HepG2 (cell line): Measurements from ENCODE around the gene FANCL. TPM values are rescaled to one million over a fixed set of nuclear protein-coding genes. Genes with fewer than 3 reads are reported as not detected.

Source experiments
- ARNT ChIP-seq: fragments of 450-650 bp; IDR thresholded peaks from 2 replicates; pipeline ENCODE4 v1.6.1; 2017
- BCL6 ChIP-seq: IDR thresholded peaks from 2 replicates; pipeline ENCODE4 v1.6.1; 2016; ENCODE audit warnings: missing genetic modification reagents, missing compliant biosample characterization
- CEBPB ChIP-seq: IDR thresholded peaks from 2 replicates; pipeline ENCODE4 v1.6.1; 2011; ENCODE audit warnings: low read depth, low read length, improper control_type of control experiment, borderline replicate concordance
- CEBPG ChIP-seq: IDR thresholded peaks from 2 replicates; pipeline ENCODE4 v1.6.1; 2016
- EZH2 ChIP-seq: conservative IDR thresholded peaks from 2 replicates; pipeline ENCODE4 v1.6.1; 2012; ENCODE audit warnings: mild to moderate bottlenecking, low read depth, low read length, moderate library complexity
- HCFC1 ChIP-seq: fragments of 150-350 bp; IDR thresholded peaks from 2 replicates; pipeline ENCODE4 v1.6.1; 2014; ENCODE audit warnings: low read depth, low read length
- HDAC1 ChIP-seq: sonication (generic); formaldehyde crosslinking; IDR thresholded peaks from 2 replicates; pipeline ENCODE4 v1.5.1; 2020; ENCODE audit warnings: mild to moderate bottlenecking, missing genetic modification reagents
- HMG20A ChIP-seq: IDR thresholded peaks from 2 replicates; pipeline ENCODE4 v1.6.1; 2016; ENCODE audit warnings: borderline replicate concordance
- POLR2A ChIP-seq, 2 experiments: IDR thresholded peaks; 2 replicates each; pipeline ENCODE4 v1.6.1; 2011; ENCODE audit warnings: low read depth in 2 of 2, low read length in 2 of 2, mild to moderate bottlenecking in 1 of 2, moderate library complexity in 1 of 2; ENCODE audit not compliant: insufficient read depth in 1 of 2
- SAP130 ChIP-seq: IDR thresholded peaks from 2 replicates; pipeline ENCODE4 v1.6.1; 2016; ENCODE audit warnings: low read depth
- SMC3 ChIP-seq: IDR thresholded peaks from 2 replicates; pipeline ENCODE4 v1.6.1; 2011; ENCODE audit warnings: low read length, improper control_type of control experiment
- WIZ ChIP-seq: sonication (generic); formaldehyde crosslinking; IDR thresholded peaks from 2 replicates; pipeline ENCODE4 v1.5.1; 2020; ENCODE audit warnings: mild to moderate bottlenecking, missing genetic modification reagents
- ZBTB34 ChIP-seq: sonication (generic); formaldehyde crosslinking; IDR thresholded peaks from 2 replicates; pipeline ENCODE4 v1.8.0; 2022; ENCODE audit warnings: mild to moderate bottlenecking, missing genetic modification reagents
- ZKSCAN1 ChIP-seq: fragments of 150-350 bp; IDR thresholded peaks from 2 replicates; pipeline ENCODE4 v1.6.1; 2014; ENCODE audit warnings: low read length
- ZKSCAN8 ChIP-seq: IDR thresholded peaks from 2 replicates; pipeline ENCODE4 v1.6.1; 2016; ENCODE audit warnings: borderline replicate concordance, missing genetic modification reagents, missing compliant biosample characterization
- polyA plus RNA-seq, 8 experiments: library from polyadenylated mRNA; depleted of rRNA in 3 of 8; stranded (reverse) in 7 of 8; unstranded in 1 of 8; fragments of >200 nt; fragmentation: Illumina TruSeq in 4 of 8; extraction: Trizol in 4 of 8; gene quantifications; 2 replicates each; pipeline versions ENCODE4 v1.2.1 to v1.2.3, GENCODE V29; 2011 to 2016; ENCODE audit warnings: low read depth in 4 of 8, missing spikeins in 1 of 8, mixed read lengths in 1 of 8; ENCODE audit not compliant: insufficient read depth in 1 of 8
- total RNA-seq, 5 experiments: library from RNA; depleted of rRNA; stranded (reverse); fragments of >200 nt; fragmentation: Illumina TruSeq; extraction: Trizol; gene quantifications; 2 replicates each; pipeline ENCODE4 v1.2.3, GENCODE V29; 2016; ENCODE audit warnings: low read depth in 1 of 5
- TF ChIP-seq, protein P1 (sequence below): IDR thresholded peaks from 2 replicates; pipeline ENCODE4 v1.6.1; 2012; ENCODE audit warnings: low read depth, low read length, improper control_type of control experiment
- TF ChIP-seq, protein P2 (sequence below): IDR thresholded peaks from 2 replicates; pipeline ENCODE4 v1.6.1; 2016; ENCODE audit warnings: low read depth

Gene FANCL
- total and polyA plus RNA-seq, 2 of the 13 experiments (the other 11 are each of a cell fraction or from before 2014, with no cell fraction given), result 40.7 to 66.8 TPM

DNA sequence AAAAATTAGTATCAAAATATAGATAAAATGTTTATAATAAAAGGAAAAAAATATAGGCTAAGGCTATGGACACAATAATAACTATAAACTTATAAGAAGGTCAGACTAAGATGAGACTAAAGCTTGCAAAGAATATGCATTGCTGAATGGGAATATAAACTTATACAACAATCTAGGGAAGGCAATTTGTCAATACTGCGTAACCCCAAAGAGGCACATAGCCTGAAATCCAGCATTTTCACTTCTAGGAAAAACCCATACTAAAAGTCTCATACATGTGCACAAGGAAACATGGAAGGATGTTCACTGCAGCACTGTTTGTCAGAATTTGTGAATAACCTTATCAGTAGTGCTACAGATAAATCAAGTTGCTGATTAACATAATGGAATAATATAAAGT, 45.5 kb downstream of the FANCL start (continued):
- TF ChIP-seq WIZ (CRISPR knock-in tag) (no peak), EZH2 (no peak), ARNT (no peak), BCL6 (CRISPR knock-in tag) (peak; percentile 97), SAP130 (0 out of 2 replicates have a peak, but pooled peaks have one; percentile 13), ZKSCAN8 (no peak), POLR2A (IDR thresholded peaks at IDR 0.05; ENCODE audit: insufficient read depth in 1 of 2, low read depth in 2 of 2, low read length in 2 of 2) (no peak), ZKSCAN1 (no peak), ZBTB34 (CRISPR knock-in tag) (no peak), CEBPG (peak; percentile 92), HMG20A (CRISPR knock-in tag) (0 out of 2 replicates have a peak, but pooled peaks have one; percentile 28), HCFC1 (no peak), HDAC1 (CRISPR knock-in tag) (no peak), SMC3 (peak; percentile 9; the same call in 1 of the 2 replicates), CEBPB (peak; percentile 94)
- TF ChIP-seq, protein P1, sequence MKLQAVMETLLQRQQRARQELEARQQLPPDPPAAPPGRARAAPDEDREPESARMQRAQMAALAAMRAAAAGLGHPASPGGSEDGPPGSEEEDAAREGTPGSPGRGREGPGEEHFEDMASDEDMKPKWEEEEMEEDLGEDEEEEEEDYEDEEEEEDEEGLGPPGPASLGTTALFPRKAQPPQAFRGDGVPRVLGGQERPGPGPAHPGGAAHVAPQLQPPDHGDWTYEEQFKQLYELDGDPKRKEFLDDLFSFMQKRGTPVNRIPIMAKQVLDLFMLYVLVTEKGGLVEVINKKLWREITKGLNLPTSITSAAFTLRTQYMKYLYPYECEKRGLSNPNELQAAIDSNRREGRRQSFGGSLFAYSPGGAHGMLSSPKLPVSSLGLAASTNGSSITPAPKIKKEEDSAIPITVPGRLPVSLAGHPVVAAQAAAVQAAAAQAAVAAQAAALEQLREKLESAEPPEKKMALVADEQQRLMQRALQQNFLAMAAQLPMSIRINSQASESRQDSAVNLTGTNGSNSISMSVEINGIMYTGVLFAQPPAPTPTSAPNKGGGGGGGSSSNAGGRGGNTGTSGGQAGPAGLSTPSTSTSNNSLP, result 0 out of 2 replicates have a peak, but pooled peaks have one; percentile 22
- TF ChIP-seq, protein P2, sequence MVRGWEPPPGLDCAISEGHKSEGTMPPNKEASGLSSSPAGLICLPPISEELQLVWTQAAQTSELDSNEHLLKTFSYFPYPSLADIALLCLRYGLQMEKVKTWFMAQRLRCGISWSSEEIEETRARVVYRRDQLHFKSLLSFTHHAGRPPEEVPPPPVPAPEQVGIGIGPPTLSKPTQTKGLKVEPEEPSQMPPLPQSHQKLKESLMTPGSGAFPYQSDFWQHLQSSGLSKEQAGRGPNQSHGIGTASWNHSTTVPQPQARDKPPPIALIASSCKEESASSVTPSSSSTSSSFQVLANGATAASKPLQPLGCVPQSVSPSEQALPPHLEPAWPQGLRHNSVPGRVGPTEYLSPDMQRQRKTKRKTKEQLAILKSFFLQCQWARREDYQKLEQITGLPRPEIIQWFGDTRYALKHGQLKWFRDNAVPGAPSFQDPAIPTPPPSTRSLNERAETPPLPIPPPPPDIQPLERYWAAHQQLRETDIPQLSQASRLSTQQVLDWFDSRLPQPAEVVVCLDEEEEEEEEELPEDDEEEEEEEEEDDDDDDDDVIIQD (CRISPR knock-in tag), result 0 out of 2 replicates have a peak, but pooled peaks have one; percentile 46
